Measurements from ENCODE around the gene B3GNT8. TPM values are rescaled to one million over a fixed set of nuclear protein-coding genes. Genes with fewer than 3 reads are reported as not detected.

The B3GNT8 gene
- total and polyA plus RNA-seq, 2 experiments from 2014 or later = 0.71 to 1.8 TPM

Small RNA genes lying within 50 kb of the gene (small RNA-seq; reads per million reads assigned to genes)
- not detected for gene RF00017 (ENCODE audit: low replicate concordance)

Other genes with a start within 250 kb of the B3GNT8 start
- gene CYP2S1, start 234.2 kb downstream of the B3GNT8 start, total RNA-seq (2014; rRNA removed; shearing (Covaris generic)) = 272 and 315 TPM in 2 replicates
- 130 and 137 TPM in 2 replicates for gene CYP2S1, start 234.2 kb downstream of the B3GNT8 start, polyA plus RNA-seq (2016; fragmentation: Nextera tagmentation; extraction: Ambion mirVana)
- 23.7 and 28.4 TPM in 2 replicates for gene AXL, start 208.2 kb downstream of the B3GNT8 start, total RNA-seq (2014; rRNA removed; shearing (Covaris generic))
- gene AXL, start 208.2 kb downstream of the B3GNT8 start, polyA plus RNA-seq (2016; fragmentation: Nextera tagmentation; extraction: Ambion mirVana) = 7.5 and 9.0 TPM in 2 replicates
- 166 and 204 TPM in 2 replicates for gene HNRNPUL1, start 163.0 kb downstream of the B3GNT8 start, total RNA-seq (2014; rRNA removed; shearing (Covaris generic))
- gene HNRNPUL1, start 163.0 kb downstream of the B3GNT8 start, polyA plus RNA-seq (2016; fragmentation: Nextera tagmentation; extraction: Ambion mirVana) = 204 and 207 TPM in 2 replicates
- 8.0 and 9.7 TPM in 2 replicates for gene CCDC97, start 117.2 kb downstream of the B3GNT8 start, total RNA-seq (2014; rRNA removed; shearing (Covaris generic))
- 8.2 and 11.0 TPM in 2 replicates for gene CCDC97, start 117.2 kb downstream of the B3GNT8 start, polyA plus RNA-seq (2016; fragmentation: Nextera tagmentation; extraction: Ambion mirVana)
- 6.7 and 7.9 TPM in 2 replicates for gene TGFB1, start 73.5 kb downstream of the B3GNT8 start, total RNA-seq (2014; rRNA removed; shearing (Covaris generic))
- gene TGFB1, start 73.5 kb downstream of the B3GNT8 start, polyA plus RNA-seq (2016; fragmentation: Nextera tagmentation; extraction: Ambion mirVana) = 0.99 and 1.4 TPM in 2 replicates
- 2.7 and 3.0 TPM in 2 replicates for gene B9D2, start 63.2 kb downstream of the B3GNT8 start, total RNA-seq (2014; rRNA removed; shearing (Covaris generic))
- gene B9D2, start 63.2 kb downstream of the B3GNT8 start, polyA plus RNA-seq (2016; fragmentation: Nextera tagmentation; extraction: Ambion mirVana) = 4.9 and 7.4 TPM in 2 replicates
- 9.3 and 9.5 TPM in 2 replicates for gene TMEM91, start 50.8 kb downstream of the B3GNT8 start, total RNA-seq (2014; rRNA removed; shearing (Covaris generic))
- 8.1 and 10.6 TPM in 2 replicates for gene TMEM91, start 50.8 kb downstream of the B3GNT8 start, polyA plus RNA-seq (2016; fragmentation: Nextera tagmentation; extraction: Ambion mirVana)
- 65.1 and 65.4 TPM in 2 replicates for gene EXOSC5, start 30.0 kb downstream of the B3GNT8 start, total RNA-seq (2014; rRNA removed; shearing (Covaris generic))
- 116 and 125 TPM in 2 replicates for gene EXOSC5, start 30.0 kb downstream of the B3GNT8 start, polyA plus RNA-seq (2016; fragmentation: Nextera tagmentation; extraction: Ambion mirVana)
- 31.3 and 42.4 TPM in 2 replicates for gene BCKDHA, start 29.6 kb downstream of the B3GNT8 start, total RNA-seq (2014; rRNA removed; shearing (Covaris generic))
- 14.2 and 15.0 TPM in 2 replicates for gene BCKDHA, start 29.6 kb downstream of the B3GNT8 start, polyA plus RNA-seq (2016; fragmentation: Nextera tagmentation; extraction: Ambion mirVana)
- 83.5 and 86.5 TPM in 2 replicates for gene DMAC2, start 12.5 kb upstream of the B3GNT8 start, total RNA-seq (2014; rRNA removed; shearing (Covaris generic))
- gene DMAC2, start 12.5 kb upstream of the B3GNT8 start, polyA plus RNA-seq (2016; fragmentation: Nextera tagmentation; extraction: Ambion mirVana) = 74.5 and 77.2 TPM in 2 replicates
- not detected in 2 replicates for gene ERICH4, start 15.8 kb upstream of the B3GNT8 start, total RNA-seq (2014; rRNA removed; shearing (Covaris generic))
- not detected in 2 replicates for gene ERICH4, start 15.8 kb upstream of the B3GNT8 start, polyA plus RNA-seq (2016; fragmentation: Nextera tagmentation; extraction: Ambion mirVana)
- not detected in 2 replicates for gene CEACAM21, start 148.8 kb upstream of the B3GNT8 start, total RNA-seq (2014; rRNA removed; shearing (Covaris generic))
- gene CEACAM21, start 148.8 kb upstream of the B3GNT8 start, polyA plus RNA-seq (2016; fragmentation: Nextera tagmentation; extraction: Ambion mirVana) = not detected in 2 replicates
- not detected in 2 replicates for gene CEACAM4, start 199.7 kb upstream of the B3GNT8 start, total RNA-seq (2014; rRNA removed; shearing (Covaris generic))
- gene CEACAM4, start 199.7 kb upstream of the B3GNT8 start, polyA plus RNA-seq (2016; fragmentation: Nextera tagmentation; extraction: Ambion mirVana) = not detected in 2 replicates

All from GM23338 (cell line).